GM12892 (cell line): Measurements from ENCODE around the gene ANKRD63.

Experiments used
- DNase-seq: peaks from one replicate; pipeline ENCODE4 v3.0.0; 2011; ENCODE audit not compliant: insufficient read length
- FAIRE-seq: peaks from 2 replicates; lab custom pipeline; 2011; peaks lifted over from hg19 to GRCh38; lab: Jason Lieb, UNC
- POLR2A ChIP-seq: IDR thresholded peaks from 2 replicates; pipeline ENCODE4 v1.6.1; 2011; ENCODE audit warnings: low read depth, low read length, control low read depth
- POLR2AphosphoS5 ChIP-seq: IDR thresholded peaks from 2 replicates; pipeline ENCODE4 v1.6.1; 2011; ENCODE audit warnings: low read depth, low read length, control low read depth
- TAF1 ChIP-seq: IDR thresholded peaks from 2 replicates; pipeline ENCODE4 v1.6.1; 2011; ENCODE audit warnings: low read depth, mild to moderate bottlenecking, control low read depth, low read length, borderline replicate concordance

ANKRD63 gene

GRCh38 chr15:40301467-40302179 is 18.8 kb upstream of the ANKRD63 start:
- no peak for FAIRE-seq
- DNase-seq = no peak
- TF ChIP-seq POLR2A = no peak
- TF ChIP-seq POLR2AphosphoS5 = no peak
- TF ChIP-seq TAF1 = no peak

GRCh38 chr15:40300771-40301170 is 17.9 kb upstream of the ANKRD63 start:
- DNase-seq (no peak), FAIRE-seq (no peak)
- TF ChIP-seq POLR2A = no peak
- no peak for TF ChIP-seq TAF1
- TF ChIP-seq POLR2AphosphoS5 = no peak

GRCh38 chr15:40300367-40300766 is 17.5 kb upstream of the ANKRD63 start:
- DNase-seq = no peak
- TF ChIP-seq POLR2A (no peak), TAF1 (no peak), POLR2AphosphoS5 (no peak)
- FAIRE-seq = no peak

GRCh38 chr15:40298216-40298935 is 15.5 kb upstream of the ANKRD63 start:
- no peak for DNase-seq
- no peak for FAIRE-seq
- no peak for TF ChIP-seq POLR2AphosphoS5
- TF ChIP-seq TAF1 = no peak
- TF ChIP-seq POLR2A = no peak

GRCh38 chr15:40297356-40297755 is 14.5 kb upstream of the ANKRD63 start:
- peak; percentile 7 for DNase-seq
- no peak for TF ChIP-seq POLR2A
- no peak for TF ChIP-seq TAF1
- no peak for TF ChIP-seq POLR2AphosphoS5
- no peak for FAIRE-seq

- FAIRE-seq (no peak), DNase-seq (no peak)
- TF ChIP-seq TAF1 (no peak), POLR2A (no peak), POLR2AphosphoS5 (no peak)
Measured at GRCh38 chr15:40296561-40297230, 13.8 kb upstream of the ANKRD63 start.

- no peak for DNase-seq
- no peak for FAIRE-seq
- TF ChIP-seq TAF1 = no peak
Measured at GRCh38 chr15:40295877-40296560, 13.2 kb upstream of the ANKRD63 start.

- FAIRE-seq (peak; percentile 36), DNase-seq (no peak)
- TF ChIP-seq TAF1 (no peak), POLR2A (no peak), POLR2AphosphoS5 (no peak)
Measured at GRCh38 chr15:40295297-40295696, 12.4 kb upstream of the ANKRD63 start.

- TF ChIP-seq TAF1 (no peak), POLR2A (no peak), POLR2AphosphoS5 (no peak)
- FAIRE-seq (no peak), DNase-seq (no peak)
Measured at GRCh38 chr15:40293905-40294895, 11.3 kb upstream of the ANKRD63 start.

- FAIRE-seq = no peak
- no peak for DNase-seq
- TF ChIP-seq POLR2AphosphoS5 (no peak), POLR2A (no peak), TAF1 (no peak)
Measured at GRCh38 chr15:40293006-40293405, 10.1 kb upstream of the ANKRD63 start.

- FAIRE-seq (no peak), DNase-seq (no peak)
- TF ChIP-seq POLR2AphosphoS5 = no peak
Measured at GRCh38 chr15:40292246-40292645, 9.4 kb upstream of the ANKRD63 start.
